Heart left ventricle (tissue), 13 donors: ENCODE results near the gene NMBR.

Experiments used
- CTCF ChIP-seq, 12 donors: fragments of 200-600 bp; sonication (generic) in 4 of 12; IDR thresholded peaks; one replicate each; pipeline versions ENCODE4 v1.5.0 to v1.8.0; 2018 to 2022; ENCODE audit warnings: antibody characterized with exemption in 12 of 12, mild to moderate bottlenecking in 5 of 12
- POLR2A ChIP-seq, 2 donors: fragments of 450-650 bp; IDR thresholded peaks; one replicate each; pipeline ENCODE4 v1.6.1; 2017; ENCODE audit warnings: antibody characterized with exemption in 2 of 2, mild to moderate bottlenecking in 2 of 2, moderate library complexity in 2 of 2
- donor health status: ischemic (EF 13 %, LVEDD 7.1; RV severe dilation, severe dysfunction).
- donor health status: DM: no; HTN: yes; CAD: no.
- donor health status: DM: no; HTN: no; CAD: no.
- donor health status: ischemic (EF 25% LVEDD 6.9; RV normal size, moderate dysfunction).
- donor health status: ischemic (EF 25% LVEDD 5.7; RV mildly dilated, moderate dysfunction).
- donor health status: ischemic (EF 35%, LVEDD 5.7; RV mildly dilated, moderate dysfunction).
- donor health status: nonischemic (EF 11% LVEDD 7.7; RV severe dilation, severe dysfunction).
- donor health status: DM: yes; HTN: yes; CAD: no.
- donor health status: PGD.
- donor health status: ischemic (EF 29% LVEDD 5.4; RV normal size, mild dysfunction).
- donor health status: nonischemic (EF 23%, LVEDD 6.1; RV moderate dilation, normal function).

DNA sequence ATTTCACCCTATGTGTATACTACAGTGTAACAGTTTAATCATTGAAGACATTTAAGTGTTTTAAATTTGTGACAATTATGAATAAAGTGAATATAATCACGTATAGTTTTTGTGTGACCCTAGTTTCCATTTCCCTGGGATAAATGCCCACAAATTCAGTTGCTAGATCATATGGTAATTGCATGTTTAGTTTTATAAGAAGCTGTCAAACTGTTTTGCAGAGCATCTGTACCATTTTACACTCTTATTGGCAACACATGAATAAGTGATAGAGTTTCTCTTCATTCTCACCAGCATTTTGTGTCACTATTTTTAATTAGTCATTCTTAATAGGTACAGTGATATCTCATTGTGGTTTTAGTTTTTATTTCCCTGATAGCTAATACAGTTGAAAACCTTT is 7.4 kb upstream of the NMBR start:
- TF ChIP-seq CTCF (IDR thresholded peaks at IDR 0.05) (no peak), POLR2A (IDR thresholded peaks at IDR 0.05) (no peak)
